ENCODE data around the gene TSPAN10.
"Not testable (repeated sequence)": the region's sequence is repeated elsewhere in the genome, so short reads cannot be mapped to it uniquely, and the experiment has no call there.

The TSPAN10 gene

GRCh38 chr17:81636505-81637288 is at the start of gene TSPAN10, which contains the start of gene NPLOC4:
TSS of gene TSPAN10 (plus strand) at chr17:81637196. CDS start at chr17:81642413, 5,217 bp downstream.
TSS of gene NPLOC4 (minus strand) at chr17:81637112. CDS start at chr17:81636930, 182 bp downstream.
- DNase-seq (ENCODE audit: low read depth): peak; percentile 82

DNA sequence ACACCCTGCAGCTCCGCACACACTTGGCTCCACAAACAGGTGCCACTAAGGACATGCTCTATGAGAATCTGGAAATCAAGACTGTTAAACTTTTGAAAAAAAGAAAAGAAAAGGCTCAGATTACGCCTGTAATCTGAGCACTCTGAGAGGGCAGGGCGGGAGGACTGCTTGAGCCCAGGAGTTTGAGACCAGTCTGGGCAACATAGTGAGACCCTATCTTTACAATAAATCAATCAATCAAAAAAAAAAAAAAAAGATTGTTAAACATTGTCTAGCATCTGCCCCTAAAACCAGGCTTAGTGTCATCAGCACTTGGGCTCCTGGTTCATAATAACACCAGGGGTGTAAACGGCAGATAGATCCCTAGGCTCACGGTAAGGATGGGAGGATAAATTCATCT is 47.4 kb upstream of the TSPAN10 start:
- no peak for DNase-seq (ENCODE audit: low read depth)

DNA sequence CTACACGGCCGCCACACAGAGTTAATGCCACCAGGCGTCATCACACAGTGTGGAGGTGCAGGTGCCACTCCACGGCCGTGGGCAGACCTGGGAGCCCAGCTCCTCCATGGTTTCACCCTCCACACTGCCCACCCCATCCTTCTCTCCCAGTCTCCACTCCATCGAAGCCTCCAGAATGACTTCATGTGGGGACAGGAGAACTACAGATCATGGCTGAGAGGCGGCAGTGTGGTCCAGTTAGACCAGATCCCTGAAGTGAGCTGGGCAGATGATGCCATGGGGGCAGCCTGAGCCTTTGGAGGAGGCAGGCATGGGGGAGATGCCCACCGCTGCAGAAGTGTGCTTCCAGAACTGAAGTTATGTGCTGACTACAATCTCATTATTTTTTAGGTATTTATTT is 46.9 kb upstream of the TSPAN10 start:
- DNase-seq (ENCODE audit: low read depth): no peak

DNA sequence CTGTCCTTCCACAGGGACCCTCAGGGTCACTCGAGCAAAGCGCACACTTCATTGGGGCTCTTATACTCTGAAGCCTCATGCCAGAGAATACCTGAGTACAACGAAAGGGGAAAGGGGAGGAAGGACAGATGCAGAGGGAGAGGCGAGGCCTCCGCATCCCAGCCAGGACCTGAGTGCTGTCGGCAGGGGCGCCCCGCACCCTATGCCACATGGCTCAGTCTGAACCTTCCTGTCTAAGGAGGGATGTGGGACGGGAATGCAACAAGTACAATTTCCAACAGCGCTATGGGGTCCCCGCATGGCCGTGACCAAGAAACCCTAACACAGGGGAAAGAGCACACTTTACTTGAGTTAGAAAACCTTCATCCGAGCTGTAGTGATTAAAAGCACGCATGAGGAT is 45.0 kb upstream of the TSPAN10 start:
- no peak for DNase-seq (ENCODE audit: low read depth)

DNA sequence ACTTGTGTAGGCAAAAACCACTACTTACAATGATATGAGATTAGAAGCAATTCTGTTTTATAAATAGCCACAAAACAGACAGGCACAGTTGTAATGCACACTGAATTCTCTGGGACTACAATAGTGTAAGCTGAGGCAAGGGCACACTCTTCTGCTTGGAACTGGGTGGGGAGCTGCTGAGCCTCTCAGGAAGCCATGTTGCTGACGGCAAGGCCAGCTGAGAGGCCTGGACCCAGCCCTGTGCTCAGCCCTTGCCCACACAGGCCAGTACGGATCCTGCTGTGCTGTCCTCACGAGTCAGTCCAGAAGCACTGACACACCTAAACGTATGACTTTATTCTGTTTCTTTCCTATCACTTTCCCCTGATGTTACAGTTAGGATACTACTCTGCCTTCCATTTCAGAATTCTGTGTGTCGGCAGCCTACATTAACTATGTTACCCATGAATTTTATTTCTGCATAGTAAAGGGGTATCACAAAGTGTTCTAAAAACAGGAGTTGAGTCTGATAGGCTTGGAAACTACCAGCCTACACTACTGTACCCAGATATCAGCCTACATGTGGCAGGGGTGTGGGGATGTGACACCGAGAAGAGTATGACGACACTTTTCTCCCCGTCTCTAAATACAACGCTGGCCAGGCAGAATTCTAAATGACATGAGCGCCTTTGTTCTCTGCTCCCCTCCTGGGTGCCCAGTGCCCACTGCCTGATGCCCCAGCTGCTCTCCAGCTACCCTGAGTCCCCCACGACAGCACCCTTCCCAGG is 43.7 kb upstream of the TSPAN10 start:
- DNase-seq (ENCODE audit: low read depth): no peak

GRCh38 chr17:81599719-81600486 is 37.1 kb upstream of the TSPAN10 start:
- DNase-seq (ENCODE audit: low read depth): peak; percentile 57

GRCh38 chr17:81601525-81602120 is 35.4 kb upstream of the TSPAN10 start:
- peak; percentile 63 for DNase-seq (ENCODE audit: low read depth)

- DNase-seq (ENCODE audit: low read depth): no peak
Observed at GRCh38 chr17:81603846-81604610, 33.0 kb upstream of the TSPAN10 start.

DNA sequence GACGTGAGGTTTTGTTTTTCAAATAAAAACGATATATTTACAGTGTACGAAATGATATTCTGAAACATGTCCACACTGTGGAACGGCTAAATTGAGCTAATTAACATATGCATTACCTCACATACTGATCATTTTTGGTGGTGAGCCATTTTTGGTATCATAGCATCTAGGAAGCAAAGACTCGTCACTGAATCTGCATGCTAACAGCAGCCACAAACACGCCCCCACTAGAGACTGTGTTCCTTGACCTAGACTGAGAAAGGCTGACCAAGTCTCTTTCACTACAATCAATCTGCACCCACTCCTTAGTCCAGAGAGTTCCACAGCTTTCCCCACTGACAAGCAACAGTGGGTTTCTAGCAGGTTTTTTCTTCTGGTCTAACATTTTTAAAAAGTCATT is 29.6 kb upstream of the TSPAN10 start:
- no peak for DNase-seq (ENCODE audit: low read depth)

GRCh38 chr17:81608082-81608481 is 28.9 kb upstream of the TSPAN10 start:
- no peak for DNase-seq (ENCODE audit: low read depth)

GRCh38 chr17:81608605-81609004 is 28.4 kb upstream of the TSPAN10 start:
- DNase-seq (ENCODE audit: low read depth): no peak

DNA sequence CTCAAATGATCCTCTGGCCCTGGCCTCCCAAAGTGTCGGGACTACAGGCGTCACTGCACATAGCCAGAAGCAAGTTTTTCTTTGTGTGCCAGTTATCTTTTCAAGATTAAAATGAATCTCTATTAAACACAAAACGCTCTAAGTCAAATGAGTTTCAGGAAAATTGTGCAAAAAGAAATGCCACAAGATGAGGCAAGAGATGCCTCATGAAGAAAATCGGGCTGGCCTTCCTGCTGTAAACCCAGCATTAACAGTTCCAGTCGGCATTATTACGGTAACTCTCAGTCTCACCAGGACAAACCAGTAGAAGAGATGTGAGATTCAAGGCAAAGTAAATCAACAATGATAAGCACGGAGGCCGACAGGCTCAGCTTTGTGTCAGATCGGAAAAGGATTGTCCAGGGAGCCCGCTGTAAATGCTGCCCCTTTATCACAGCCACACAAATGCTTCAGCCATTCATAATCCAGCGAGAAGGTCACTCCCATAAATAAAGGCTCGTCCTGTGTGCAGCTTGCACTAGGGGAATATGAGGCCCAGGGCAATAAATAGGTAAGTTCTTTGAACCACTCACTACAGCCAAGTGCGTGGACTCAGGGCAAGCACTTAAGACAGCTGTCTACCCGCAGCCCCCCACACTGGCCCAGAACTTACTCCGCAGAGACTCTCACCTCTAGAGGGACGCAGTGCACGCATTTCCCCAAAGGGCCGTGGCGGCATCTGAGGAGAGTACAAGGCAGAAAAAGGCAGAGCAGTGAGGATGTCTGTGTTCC is 27.3 kb upstream of the TSPAN10 start:
- no peak for DNase-seq (ENCODE audit: low read depth)

DNA sequence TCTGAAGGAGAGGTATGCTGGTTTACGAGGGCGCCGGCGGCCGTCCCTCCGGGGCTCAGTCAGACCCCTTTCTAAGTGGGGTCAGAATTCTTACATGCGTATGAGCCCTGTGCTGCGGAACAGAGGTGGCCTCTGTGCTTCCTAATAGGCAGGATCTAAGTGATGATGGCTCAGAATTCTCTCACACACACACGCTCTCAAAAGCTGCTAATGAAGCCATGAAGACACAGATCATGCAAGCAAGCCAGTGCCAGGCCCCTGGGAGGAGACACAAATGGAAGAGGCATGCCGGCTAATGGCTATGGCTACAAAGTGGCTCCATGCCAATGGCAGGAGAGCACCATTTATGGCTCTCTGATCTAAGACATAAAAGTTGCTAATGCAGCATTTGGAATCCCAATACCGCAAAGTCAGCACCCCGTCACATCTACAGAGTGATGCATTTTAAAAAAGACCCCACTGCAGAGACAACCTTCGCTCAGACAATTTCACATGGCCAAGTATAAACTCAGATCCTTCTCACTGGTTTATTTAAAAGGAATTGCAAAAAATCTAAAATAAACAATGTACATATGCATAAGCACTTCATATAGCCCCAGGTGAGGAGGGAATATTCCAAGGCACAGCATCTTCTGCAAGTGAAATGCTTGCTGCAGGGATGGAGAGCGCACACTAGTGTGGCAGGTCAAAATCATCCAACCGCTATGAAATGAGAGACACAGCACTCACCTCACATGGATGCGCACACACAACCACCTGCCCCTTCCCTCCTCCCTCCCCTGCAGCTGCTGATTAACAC is 24.6 kb upstream of the TSPAN10 start:
- no peak for DNase-seq (ENCODE audit: low read depth)

DNA sequence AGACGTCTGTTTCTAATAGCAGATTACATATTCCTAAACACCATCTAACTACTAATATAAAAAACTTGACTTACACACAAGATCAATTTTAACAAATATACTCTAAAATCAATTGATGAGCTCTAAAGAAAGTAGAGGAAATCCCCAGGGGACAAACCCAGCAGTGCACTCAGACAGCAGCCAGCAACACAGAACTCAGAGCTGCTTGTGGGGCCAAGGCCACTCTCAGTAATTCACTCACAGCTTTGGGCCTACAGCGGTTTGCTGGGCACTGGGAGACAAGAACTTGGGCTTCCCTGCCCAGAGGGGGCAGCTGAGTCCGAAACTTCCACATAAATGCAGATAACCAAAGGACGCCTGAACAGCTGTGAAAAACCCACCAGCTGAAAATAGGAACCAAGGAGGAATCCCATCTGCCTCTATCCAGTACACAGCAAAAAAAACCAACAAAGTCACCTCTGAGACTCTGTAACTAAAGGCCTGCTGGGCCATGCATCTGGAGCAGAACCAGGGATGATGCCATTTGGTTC is 21.5 kb upstream of the TSPAN10 start:
- DNase-seq (ENCODE audit: low read depth): no peak

- no peak for DNase-seq (ENCODE audit: low read depth)
Observed at GRCh38 chr17:81616877-81617276, 20.1 kb upstream of the TSPAN10 start.

- not testable (repeated sequence) for DNase-seq (ENCODE audit: low read depth)
Observed at GRCh38 chr17:81618307-81618706, 18.7 kb upstream of the TSPAN10 start.

- no peak for DNase-seq (ENCODE audit: low read depth)
Observed at GRCh38 chr17:81621494-81622130, 15.4 kb upstream of the TSPAN10 start.

- DNase-seq (ENCODE audit: low read depth): no peak
Observed at GRCh38 chr17:81630274-81630673, 6.7 kb upstream of the TSPAN10 start.

DNA sequence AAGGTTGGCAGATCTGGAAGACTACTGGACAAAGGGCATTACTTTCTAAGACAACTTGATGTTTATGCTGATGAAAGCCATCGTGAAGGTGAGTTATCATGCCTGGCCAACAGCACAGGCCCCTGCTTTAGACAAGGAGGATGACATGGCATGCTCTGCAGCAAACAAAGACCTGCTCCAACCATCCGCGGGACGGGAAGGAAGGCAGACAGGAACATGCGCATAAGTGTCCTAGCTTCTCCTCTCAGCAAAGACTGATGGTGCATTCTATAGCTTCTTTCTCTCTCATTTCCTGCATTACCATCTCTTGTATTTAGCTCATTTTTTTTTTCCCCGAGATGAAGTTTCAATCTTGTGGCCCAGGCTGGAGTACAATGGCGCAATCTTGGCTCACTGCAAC is 5.5 kb upstream of the TSPAN10 start:
- no peak for DNase-seq (ENCODE audit: low read depth)

All from fibroblast of gingiva (primary cell).